Measurements from ENCODE around the gene ZC2HC1C.

GRCh38 chr14:75064205-75064567 is 5.3 kb upstream of the ZC2HC1C start:
- TF ChIP-seq CTCF (IDR thresholded peaks at IDR 0.05): no peak
- TF ChIP-seq EZH2 (IDR thresholded peaks at IDR 0.05; ENCODE audit: borderline replicate concordance, insufficient read depth, low read depth, low read length, poor library complexity, severe bottlenecking): no peak
